ES-I3 (cell line): Measurements from ENCODE around the gene C8B.

Source experiments
- H3K36me3 ChIP-seq: 2 replicates; pipeline ENCODE4 v1.6.1; 2013; ENCODE audit warnings: mild to moderate bottlenecking, low read length, control low read depth, moderate library complexity; ENCODE audit not compliant: insufficient read depth
- H3K4me1 ChIP-seq: 2 replicates; pipeline ENCODE4 v1.6.1; 2013; ENCODE audit warnings: mild to moderate bottlenecking, control low read depth, low read length; ENCODE audit not compliant: insufficient read depth
- H3K9ac ChIP-seq: 2 replicates; pipeline ENCODE4 v1.6.1; 2013; ENCODE audit warnings: low read depth, mild to moderate bottlenecking, low read length, moderate library complexity
- H3K9me3 ChIP-seq: 2 replicates; pipeline ENCODE4 v1.6.1; 2013; ENCODE audit warnings: mild to moderate bottlenecking, low read length, moderate library complexity; ENCODE audit not compliant: control insufficient read depth, insufficient read depth

The C8B gene

GRCh38 chr1:56931211-56931610 is 34.6 kb downstream of the C8B start:
- Histone ChIP-seq H3K4me1 (peaks cover 5% of the 10 kb centered on the region; the same call in 1 of the 2 replicates), H3K9me3 (no peaks in the 10 kb centered on the region), H3K9ac (no peak overlapping the region), H3K36me3 (no peaks in the 10 kb centered on the region)

- H3K9me3 ChIP-seq: no peaks in the 10 kb centered on the region
- H3K9ac ChIP-seq: no peak overlapping the region
- H3K4me1 ChIP-seq: no peaks in the 10 kb centered on the region
- no peaks in the 10 kb centered on the region for H3K36me3 ChIP-seq
Observed at GRCh38 chr1:56929492-56929891, 36.3 kb downstream of the C8B start.

GRCh38 chr1:56927986-56928385 is 37.8 kb downstream of the C8B start:
- H3K4me1 ChIP-seq: no peaks in the 10 kb centered on the region
- H3K9ac ChIP-seq: no peak overlapping the region
- H3K36me3 ChIP-seq: no peaks in the 10 kb centered on the region
- no peaks in the 10 kb centered on the region for H3K9me3 ChIP-seq

- Histone ChIP-seq H3K9ac (no peak overlapping the region), H3K4me1 (no peaks in the 10 kb centered on the region), H3K36me3 (no peaks in the 10 kb centered on the region), H3K9me3 (no peaks in the 10 kb centered on the region)
Observed at GRCh38 chr1:56927171-56927570, 38.6 kb downstream of the C8B start.

GRCh38 chr1:56925193-56925592 is 40.6 kb downstream of the C8B start:
- H3K4me1 ChIP-seq: no peaks in the 10 kb centered on the region
- H3K9ac ChIP-seq: no peak overlapping the region
- no peaks in the 10 kb centered on the region for H3K36me3 ChIP-seq
- H3K9me3 ChIP-seq: no peaks in the 10 kb centered on the region

GRCh38 chr1:56924116-56924515 is 41.7 kb downstream of the C8B start:
- Histone ChIP-seq H3K4me1 (no peaks in the 10 kb centered on the region), H3K9ac (no peak overlapping the region), H3K9me3 (no peaks in the 10 kb centered on the region), H3K36me3 (no peaks in the 10 kb centered on the region)

- Histone ChIP-seq H3K9me3 (no peaks in the 10 kb centered on the region), H3K36me3 (no peaks in the 10 kb centered on the region), H3K4me1 (no peaks in the 10 kb centered on the region), H3K9ac (no peak overlapping the region)
Observed at GRCh38 chr1:56923201-56923600, 42.6 kb downstream of the C8B start.

- Histone ChIP-seq H3K4me1 (no peaks in the 10 kb centered on the region), H3K36me3 (no peaks in the 10 kb centered on the region), H3K9ac (no peak overlapping the region), H3K9me3 (no peaks in the 10 kb centered on the region)
Observed at GRCh38 chr1:56922507-56922906, 43.3 kb downstream of the C8B start.

- Histone ChIP-seq H3K9me3 (no peaks in the 10 kb centered on the region), H3K36me3 (no peaks in the 10 kb centered on the region), H3K4me1 (no peaks in the 10 kb centered on the region), H3K9ac (no peak overlapping the region)
Observed at GRCh38 chr1:56922070-56922469, 43.7 kb downstream of the C8B start.

- no peaks in the 10 kb centered on the region for H3K36me3 ChIP-seq
- no peak overlapping the region for H3K9ac ChIP-seq
- no peaks in the 10 kb centered on the region for H3K9me3 ChIP-seq
- no peaks in the 10 kb centered on the region for H3K4me1 ChIP-seq
Observed at GRCh38 chr1:56921479-56921878, 44.3 kb downstream of the C8B start.

GRCh38 chr1:56920591-56921001 is 45.2 kb downstream of the C8B start:
- no peaks in the 10 kb centered on the region for H3K4me1 ChIP-seq
- H3K36me3 ChIP-seq: no peaks in the 10 kb centered on the region
- H3K9me3 ChIP-seq: no peaks in the 10 kb centered on the region
- H3K9ac ChIP-seq: no peak overlapping the region

GRCh38 chr1:56917356-56917755 is 48.5 kb downstream of the C8B start:
- no peaks in the 10 kb centered on the region for H3K36me3 ChIP-seq
- H3K4me1 ChIP-seq: no peaks in the 10 kb centered on the region
- H3K9ac ChIP-seq: no peak overlapping the region
- H3K9me3 ChIP-seq: no peaks in the 10 kb centered on the region

GRCh38 chr1:56916630-56917029 is 49.2 kb downstream of the C8B start:
- Histone ChIP-seq H3K36me3 (no peaks in the 10 kb centered on the region), H3K9me3 (no peaks in the 10 kb centered on the region), H3K4me1 (no peaks in the 10 kb centered on the region), H3K9ac (no peak overlapping the region)

GRCh38 chr1:56915960-56916359 is 49.9 kb downstream of the C8B start:
- 0 out of 2 replicates have a peak, but pooled peaks cover 2% of the 10 kb centered on the region for H3K4me1 ChIP-seq
- no peak overlapping the region for H3K9ac ChIP-seq
- no peaks in the 10 kb centered on the region for H3K9me3 ChIP-seq
- no peaks in the 10 kb centered on the region for H3K36me3 ChIP-seq

GRCh38 chr1:56912325-56912724 is 53.5 kb downstream of the C8B start:
- Histone ChIP-seq H3K4me1 (0 out of 2 replicates have a peak, but pooled peaks cover 2% of the 10 kb centered on the region), H3K9ac (no peak overlapping the region), H3K36me3 (no peaks in the 10 kb centered on the region), H3K9me3 (no peaks in the 10 kb centered on the region)
